Endothelial cell of umbilical vein (primary cell): ENCODE results near the gene SGCD. TPM values are rescaled to one million over a fixed set of nuclear protein-coding genes. Genes with fewer than 3 reads are reported as not detected.

ENCODE experiments used
- BruUV-seq: library from RNA; stranded (reverse); fragments of 400-500 nt; replicated peaks from 2 replicates; lab custom pipeline; 2021; lab: Mats Ljungman, UMichigan
- CTCF ChIA-PET: fragments of 300-600, 350-600 bp; sonication (Branson Sonifier 250); formaldehyde crosslinking; loops from one replicate; lab custom pipeline; 2021; ENCODE audit warnings: antibody characterized with exemption, inconsistent platforms; lab: Charles Lee
- POLR2A ChIA-PET: fragments of 300-600, 350-600 bp; sonication (Branson Sonifier 250); formaldehyde crosslinking; loops from one replicate; lab custom pipeline; 2021; ENCODE audit warnings: antibody characterized with exemption, inconsistent platforms; lab: Charles Lee
- DNase-seq: peaks from one replicate; pipeline ENCODE4 v3.0.0-alpha.2; 2011; ENCODE audit warnings: low read depth, low spot score
- FAIRE-seq: peaks from 2 replicates; lab custom pipeline; 2011; peaks lifted over from hg19 to GRCh38; lab: Jason Lieb, UNC
- H2AFZ ChIP-seq: 2 replicates; pipeline ENCODE4 v1.6.0; 2012; ENCODE audit warnings: low read depth, low read length, control low read depth, inconsistent platforms
- H3K27ac ChIP-seq: 2 replicates; pipeline ENCODE4 v1.5.1; 2011; ENCODE audit warnings: low read depth, mild to moderate bottlenecking, control low read depth, low read length, moderate library complexity; ENCODE audit not compliant: insufficient read depth
- H3K27me3 ChIP-seq, 2 experiments: 2 replicates each; pipeline versions ENCODE4 v1.6.0 to v1.6.1; 2011; ENCODE audit warnings: low read length in 2 of 2, mixed read lengths in 1 of 2; ENCODE audit not compliant: control insufficient read depth in 2 of 2, insufficient read depth in 2 of 2
- H3K36me3 ChIP-seq, 2 experiments: 2 replicates in 1 of 2; 3 replicates in 1 of 2; pipeline ENCODE4 v1.5.1; 2011; ENCODE audit warnings: low read length in 2 of 2, mild to moderate bottlenecking in 1 of 2, moderate library complexity in 1 of 2; ENCODE audit not compliant: control insufficient read depth in 2 of 2, insufficient read depth in 2 of 2; ENCODE audit errors: extremely low read depth in 1 of 2
- H3K4me1 ChIP-seq: 3 replicates; pipeline ENCODE4 v1.5.1; 2011; ENCODE audit warnings: mild to moderate bottlenecking, low read length; ENCODE audit not compliant: control insufficient read depth, insufficient read depth; ENCODE audit errors: extremely low read depth
- H3K4me2 ChIP-seq: 2 replicates; pipeline ENCODE4 v1.6.1; 2011; ENCODE audit warnings: low read length, control low read depth, mixed read lengths; ENCODE audit not compliant: insufficient read depth
- H3K4me3 ChIP-seq, 3 experiments: fragments of 200-600 bp in 1 of 3; sonication (generic), shearing (Covaris generic) in 1 of 3; replicated peaks in 1 of 3; 2 replicates each; pipeline ENCODE4 v1.5.1; 2011 to 2016; ENCODE audit warnings: control low read depth in 3 of 3, low read length in 3 of 3, mild to moderate bottlenecking in 2 of 3, inconsistent platforms in 1 of 3, low read depth in 1 of 3, moderate library complexity in 1 of 3; ENCODE audit not compliant: insufficient read depth in 1 of 3
- H3K79me2 ChIP-seq: 2 replicates; pipeline ENCODE4 v1.6.0; 2012; ENCODE audit warnings: low read length, inconsistent platforms; ENCODE audit not compliant: control insufficient read depth, insufficient read depth
- H3K9ac ChIP-seq: replicated peaks from 2 replicates; pipeline ENCODE3; 2011; ENCODE audit warnings: low read length, control low read depth; ENCODE audit not compliant: insufficient read depth; ENCODE audit errors: extremely low read depth
- H3K9me1 ChIP-seq: replicated peaks from 3 replicates; pipeline ENCODE4 v1.6.0; 2011; ENCODE audit warnings: mild to moderate bottlenecking, low read length; ENCODE audit not compliant: control insufficient read depth, insufficient read depth; ENCODE audit errors: extremely low read depth
- H3K9me3 ChIP-seq: replicated peaks from 2 replicates; pipeline ENCODE4 v1.5.1; 2012; ENCODE audit warnings: low read length, inconsistent platforms; ENCODE audit not compliant: control insufficient read depth, insufficient read depth
- H4K20me1 ChIP-seq: replicated peaks from 2 replicates; pipeline ENCODE3; 2011; ENCODE audit warnings: mild to moderate bottlenecking, low read length; ENCODE audit not compliant: control insufficient read depth, insufficient read depth; ENCODE audit errors: extremely low read depth
- CTCF ChIP-seq, 2 donors: IDR thresholded peaks; 1 replicate in 1 of 2; 2 replicates in 1 of 2; pipeline ENCODE4 v1.5.1; 2011; ENCODE audit warnings: low read length in 2 of 2, mild to moderate bottlenecking in 2 of 2, moderate library complexity in 2 of 2, control low read depth in 1 of 2, inconsistent platforms in 1 of 2, low read depth in 1 of 2; ENCODE audit not compliant: insufficient read depth in 1 of 2; ENCODE audit errors: extremely low read depth in 1 of 2
- EZH2 ChIP-seq: IDR thresholded peaks from 2 replicates; pipeline ENCODE4 v1.6.1; 2012; ENCODE audit warnings: borderline replicate concordance, low read depth, mild to moderate bottlenecking, moderate library complexity, low read length, inconsistent platforms; ENCODE audit not compliant: severe bottlenecking
- FOS ChIP-seq: IDR thresholded peaks from 2 replicates; pipeline ENCODE4 v1.6.1; 2011; ENCODE audit warnings: mild to moderate bottlenecking, low read length, moderate library complexity, borderline replicate concordance; ENCODE audit not compliant: insufficient read depth
- GATA2 ChIP-seq: IDR thresholded peaks from 2 replicates; pipeline ENCODE4 v1.7.0; 2011; ENCODE audit warnings: low read depth, mild to moderate bottlenecking, moderate library complexity, mixed read lengths, low read length; ENCODE audit not compliant: insufficient read length, insufficient read depth
- JUN ChIP-seq: IDR thresholded peaks from 2 replicates; pipeline ENCODE4 v1.6.1; 2011; ENCODE audit warnings: borderline replicate concordance, low read depth; ENCODE audit not compliant: insufficient read length, insufficient read depth
- MAX ChIP-seq: IDR thresholded peaks from 2 replicates; pipeline ENCODE4 v1.6.1; 2011; ENCODE audit not compliant: insufficient read depth, insufficient read length
- MYC ChIP-seq: IDR thresholded peaks from one replicate; pipeline ENCODE4 v1.6.1; 2011; ENCODE audit warnings: mild to moderate bottlenecking, low read depth, low read length
- dilution Hi-C: fragments of 300-500 bp; cut with MboI; formaldehyde crosslinking; loops from one replicate; pipeline ENCODE4 v1.15.0; 2019; ENCODE audit warnings: low sequenced_read_pairs; ENCODE audit not compliant: extremely low pct_ligation_motif_present
- intact Hi-C: fragments of 100-400 bp; cut with micrococcal nuclease; formaldehyde crosslinking; loops from one replicate; pipeline ENCODE4 v1.10.0; 2022
- polyA plus RNA-seq, 4 experiments: library from polyadenylated mRNA; depleted of rRNA in 3 of 4; stranded (reverse) in 3 of 4; unstranded in 1 of 4; fragments of >200 nt; gene quantifications; 2 replicates each; pipeline versions ENCODE4 v1.2.1 to v1.2.3, GENCODE V29; 2011 to 2012; ENCODE audit warnings: missing spikeins in 1 of 4
- total RNA-seq: library from RNA; stranded (reverse); gene quantifications from 2 replicates; pipeline ENCODE4 v1.2.3, GENCODE V29; 2021

The SGCD gene
- total and polyA plus RNA-seq, 2 donors (not counting 3 experiments of a cell fraction or from before 2014, with no cell fraction given): not detected

GRCh38 chr5:156332245-156332644 lies 5.3 kb downstream of the SGCD start:
- Histone ChIP-seq H2AFZ (no peak overlapping the region), H3K4me3 (no peak overlapping the region), H3K4me2 (no peak overlapping the region), H3K9me3 (peaks cover 4% of the 10 kb centered on the region), H4K20me1 (no peaks in the 10 kb centered on the region), H3K27me3 (no peaks in the 10 kb centered on the region), H3K9me1 (no peaks in the 10 kb centered on the region), H3K4me1 (no peaks in the 10 kb centered on the region), H3K9ac (no peak overlapping the region), H3K36me3 (no peaks in the 10 kb centered on the region), H3K79me2 (no peaks in the 10 kb centered on the region), H3K27ac (no peak overlapping the region)
- intact Hi-C loops (no loop called here), dilution Hi-C loops (no loop called here)
- ChIA-PET CTCF (no interaction called here), POLR2A (no interaction called here)
- BruUV-seq: no TSS peak
- TF ChIP-seq CTCF (IDR thresholded peaks at IDR 0.05; ENCODE audit: extremely low read depth in 1 of 2, insufficient read depth in 1 of 2, low read depth in 1 of 2, low read length in 2 of 2) (no peak), MYC (no peak), FOS (no peak), MAX (no peak), GATA2 (no peak), JUN (no peak), EZH2 (no peak)
- DNase-seq (no peak), FAIRE-seq (no peak)
